ENCODE results near the gene SLC25A44. TPM values are rescaled to one million over a fixed set of nuclear protein-coding genes. Genes with fewer than 3 reads are reported as not detected.

SLC25A44 gene
- polyA plus RNA-seq, 1 donor from 2014 or later: 13.7 TPM

DNA sequence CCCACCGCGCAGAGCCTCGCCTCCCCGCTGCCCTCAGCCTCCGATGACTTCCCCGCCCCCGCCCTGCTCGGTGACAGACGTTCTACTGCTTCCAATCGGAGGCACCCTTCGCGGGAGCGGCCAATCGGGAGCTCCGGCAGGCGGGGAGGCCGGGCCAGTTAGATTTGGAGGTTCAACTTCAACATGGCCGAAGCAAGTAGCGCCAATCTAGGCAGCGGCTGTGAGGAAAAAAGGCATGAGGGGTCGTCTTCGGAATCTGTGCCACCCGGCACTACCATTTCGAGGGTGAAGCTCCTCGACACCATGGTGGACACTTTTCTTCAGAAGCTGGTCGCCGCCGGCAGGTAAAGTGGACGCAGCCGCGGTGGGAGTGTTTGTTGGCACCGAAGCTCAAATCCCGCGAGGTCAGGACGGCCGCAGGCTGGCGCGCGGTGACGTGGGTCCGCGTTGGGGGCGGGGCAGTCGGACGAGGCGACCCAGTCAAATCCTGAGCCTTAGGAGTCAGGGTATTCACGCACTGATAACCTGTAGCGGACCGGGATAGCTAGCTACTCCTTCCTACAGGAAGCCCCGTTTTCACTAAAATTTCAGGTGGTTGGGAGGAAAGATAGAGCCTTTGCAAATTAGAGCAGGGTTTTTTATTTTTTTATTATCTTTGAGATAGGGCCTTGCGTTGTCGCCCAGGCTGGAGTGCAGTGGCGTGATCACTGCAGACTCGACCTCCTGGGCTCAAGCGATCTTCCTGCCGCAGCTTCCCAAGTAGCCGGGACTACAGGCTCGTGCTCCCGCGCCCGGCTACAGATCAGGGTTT, 19.1 kb downstream of the SLC25A44 start, which contains the start of gene PMF1:
PMF1 (plus strand) TSS at position 175 of the 811 bp plus-strand sequence; CDS start at position 184, 9 bp downstream.
- Histone ChIP-seq H3K9me3 (ENCODE audit: low read length) (no peaks in the 10 kb centered on the region), H3K4me3 (ENCODE audit: low read length) (peak within 1 kb of the TSS; percentile 81), H3K36me3 (ENCODE audit: insufficient read depth, low read length) (no peaks in the 10 kb centered on the region), H2AFZ (ENCODE audit: low read depth, low read length) (peak within 1 kb of the TSS; percentile 77), H3K79me2 (replicated peaks; ENCODE audit: insufficient read depth, low read length) (peaks cover 10% of the 10 kb centered on the region), H3K9ac (ENCODE audit: low read length) (peak within 1 kb of the TSS; percentile 89), H3K27ac (ENCODE audit: low read length) (peak within 1 kb of the TSS; percentile 96), H4K20me1 (ENCODE audit: insufficient read depth) (no peaks in the 10 kb centered on the region), H3K4me2 (ENCODE audit: low read length) (peak within 1 kb of the TSS; percentile 94), H3F3A (ENCODE audit: insufficient read depth, low read length, poor library complexity, severe bottlenecking) (no peaks in the 10 kb centered on the region), H3K9me2 (ENCODE audit: insufficient read depth, low read length) (no peaks in the 10 kb centered on the region), H3K27me3 (ENCODE audit: insufficient read depth, low read depth, low read length) (no peaks in the 10 kb centered on the region)
- TF ChIP-seq, protein P1, sequence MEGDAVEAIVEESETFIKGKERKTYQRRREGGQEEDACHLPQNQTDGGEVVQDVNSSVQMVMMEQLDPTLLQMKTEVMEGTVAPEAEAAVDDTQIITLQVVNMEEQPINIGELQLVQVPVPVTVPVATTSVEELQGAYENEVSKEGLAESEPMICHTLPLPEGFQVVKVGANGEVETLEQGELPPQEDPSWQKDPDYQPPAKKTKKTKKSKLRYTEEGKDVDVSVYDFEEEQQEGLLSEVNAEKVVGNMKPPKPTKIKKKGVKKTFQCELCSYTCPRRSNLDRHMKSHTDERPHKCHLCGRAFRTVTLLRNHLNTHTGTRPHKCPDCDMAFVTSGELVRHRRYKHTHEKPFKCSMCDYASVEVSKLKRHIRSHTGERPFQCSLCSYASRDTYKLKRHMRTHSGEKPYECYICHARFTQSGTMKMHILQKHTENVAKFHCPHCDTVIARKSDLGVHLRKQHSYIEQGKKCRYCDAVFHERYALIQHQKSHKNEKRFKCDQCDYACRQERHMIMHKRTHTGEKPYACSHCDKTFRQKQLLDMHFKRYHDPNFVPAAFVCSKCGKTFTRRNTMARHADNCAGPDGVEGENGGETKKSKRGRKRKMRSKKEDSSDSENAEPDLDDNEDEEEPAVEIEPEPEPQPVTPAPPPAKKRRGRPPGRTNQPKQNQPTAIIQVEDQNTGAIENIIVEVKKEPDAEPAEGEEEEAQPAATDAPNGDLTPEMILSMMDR (IDR thresholded peaks at IDR 0.05; ENCODE audit: poor library complexity, severe bottlenecking): peak; percentile 44
- TF ChIP-seq POLR2AphosphoS5 (IDR thresholded peaks at IDR 0.05) (peak; percentile 91), SMC3 (conservative IDR thresholded peaks at IDR 0.05; ENCODE audit: poor library complexity) (peak; percentile 46), EZH2 (IDR thresholded peaks at IDR 0.05; ENCODE audit: borderline replicate concordance, insufficient read depth, low read length, poor library complexity, severe bottlenecking) (no peak), EP300 (conservative IDR thresholded peaks at IDR 0.05; ENCODE audit: poor library complexity, severe bottlenecking) (peak; percentile 71), RAD21 (conservative IDR thresholded peaks at IDR 0.05) (no peak), MXI1 (conservative IDR thresholded peaks at IDR 0.05; ENCODE audit: poor library complexity, severe bottlenecking) (peak; percentile 79), TAF1 (IDR thresholded peaks at IDR 0.05; ENCODE audit: low read depth) (peak; percentile 98)
- TF ChIP-seq, protein P2, sequence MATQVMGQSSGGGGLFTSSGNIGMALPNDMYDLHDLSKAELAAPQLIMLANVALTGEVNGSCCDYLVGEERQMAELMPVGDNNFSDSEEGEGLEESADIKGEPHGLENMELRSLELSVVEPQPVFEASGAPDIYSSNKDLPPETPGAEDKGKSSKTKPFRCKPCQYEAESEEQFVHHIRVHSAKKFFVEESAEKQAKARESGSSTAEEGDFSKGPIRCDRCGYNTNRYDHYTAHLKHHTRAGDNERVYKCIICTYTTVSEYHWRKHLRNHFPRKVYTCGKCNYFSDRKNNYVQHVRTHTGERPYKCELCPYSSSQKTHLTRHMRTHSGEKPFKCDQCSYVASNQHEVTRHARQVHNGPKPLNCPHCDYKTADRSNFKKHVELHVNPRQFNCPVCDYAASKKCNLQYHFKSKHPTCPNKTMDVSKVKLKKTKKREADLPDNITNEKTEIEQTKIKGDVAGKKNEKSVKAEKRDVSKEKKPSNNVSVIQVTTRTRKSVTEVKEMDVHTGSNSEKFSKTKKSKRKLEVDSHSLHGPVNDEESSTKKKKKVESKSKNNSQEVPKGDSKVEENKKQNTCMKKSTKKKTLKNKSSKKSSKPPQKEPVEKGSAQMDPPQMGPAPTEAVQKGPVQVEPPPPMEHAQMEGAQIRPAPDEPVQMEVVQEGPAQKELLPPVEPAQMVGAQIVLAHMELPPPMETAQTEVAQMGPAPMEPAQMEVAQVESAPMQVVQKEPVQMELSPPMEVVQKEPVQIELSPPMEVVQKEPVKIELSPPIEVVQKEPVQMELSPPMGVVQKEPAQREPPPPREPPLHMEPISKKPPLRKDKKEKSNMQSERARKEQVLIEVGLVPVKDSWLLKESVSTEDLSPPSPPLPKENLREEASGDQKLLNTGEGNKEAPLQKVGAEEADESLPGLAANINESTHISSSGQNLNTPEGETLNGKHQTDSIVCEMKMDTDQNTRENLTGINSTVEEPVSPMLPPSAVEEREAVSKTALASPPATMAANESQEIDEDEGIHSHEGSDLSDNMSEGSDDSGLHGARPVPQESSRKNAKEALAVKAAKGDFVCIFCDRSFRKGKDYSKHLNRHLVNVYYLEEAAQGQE (IDR thresholded peaks at IDR 0.05; ENCODE audit: borderline replicate concordance): peak; percentile 91

DNA sequence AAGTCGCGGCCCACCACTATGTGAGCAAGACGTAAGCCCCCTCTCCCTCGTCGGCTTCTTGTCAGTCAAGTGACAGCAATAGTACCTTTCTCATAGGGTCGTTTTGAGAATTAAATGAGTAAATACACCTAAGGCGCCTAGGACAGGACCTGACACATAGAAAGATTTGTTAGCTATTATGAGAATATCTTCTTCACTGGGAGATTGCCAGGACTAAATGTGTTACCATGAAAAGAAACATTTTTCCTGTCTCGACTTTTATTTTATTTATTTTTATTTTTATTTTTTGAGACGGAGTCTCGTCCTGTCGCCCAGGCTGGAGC, 19.7 kb downstream of the SLC25A44 start:
- Histone ChIP-seq H4K20me1 (ENCODE audit: insufficient read depth) (no peaks in the 10 kb centered on the region), H3K9me3 (ENCODE audit: low read length) (no peaks in the 10 kb centered on the region), H3K9me2 (ENCODE audit: insufficient read depth, low read length) (no peaks in the 10 kb centered on the region), H3K27ac (ENCODE audit: low read length) (peak overlapping the region; percentile 96), H3K4me3 (ENCODE audit: low read length) (peak overlapping the region; percentile 81), H3K4me2 (ENCODE audit: low read length) (peak overlapping the region; percentile 94), H3K9ac (ENCODE audit: low read length) (peak overlapping the region; percentile 89), H3F3A (ENCODE audit: insufficient read depth, low read length, poor library complexity, severe bottlenecking) (no peaks in the 10 kb centered on the region), H3K36me3 (ENCODE audit: insufficient read depth, low read length) (no peaks in the 10 kb centered on the region), H2AFZ (ENCODE audit: low read depth, low read length) (peak overlapping the region; percentile 77), H3K79me2 (replicated peaks; ENCODE audit: insufficient read depth, low read length) (peaks cover 10% of the 10 kb centered on the region), H3K27me3 (ENCODE audit: insufficient read depth, low read depth, low read length) (no peaks in the 10 kb centered on the region)
- TF ChIP-seq MXI1 (conservative IDR thresholded peaks at IDR 0.05; ENCODE audit: poor library complexity, severe bottlenecking): no peak
- TF ChIP-seq POLR2AphosphoS5 (IDR thresholded peaks at IDR 0.05): no peak
- TF ChIP-seq RAD21 (conservative IDR thresholded peaks at IDR 0.05): no peak
- TF ChIP-seq, protein P1 (IDR thresholded peaks at IDR 0.05; ENCODE audit: poor library complexity, severe bottlenecking): no peak
- TF ChIP-seq EZH2 (IDR thresholded peaks at IDR 0.05; ENCODE audit: borderline replicate concordance, insufficient read depth, low read length, poor library complexity, severe bottlenecking): no peak
- TF ChIP-seq, protein P2 (IDR thresholded peaks at IDR 0.05; ENCODE audit: borderline replicate concordance): no peak
- TF ChIP-seq TAF1 (IDR thresholded peaks at IDR 0.05; ENCODE audit: low read depth): no peak
- TF ChIP-seq EP300 (conservative IDR thresholded peaks at IDR 0.05; ENCODE audit: poor library complexity, severe bottlenecking): no peak
- no peak for TF ChIP-seq SMC3 (conservative IDR thresholded peaks at IDR 0.05; ENCODE audit: poor library complexity)
